BJ (cell line): Measurements from ENCODE around the gene MRPL9. TPM values are rescaled to one million over a fixed set of nuclear protein-coding genes. Genes with fewer than 3 reads are reported as not detected.

Experiments used
- CTCF ChIA-PET: fragments of 350-600 bp; formaldehyde crosslinking; extraction: SDS; loops from one replicate; lab custom pipeline; 2021; ENCODE audit warnings: antibody characterized with exemption, inconsistent platforms; lab: Yijun Ruan, JAX
- POLR2A ChIA-PET: fragments of 300-600 bp; sonication (Branson Sonifier 250); formaldehyde crosslinking; extraction: SDS; loops from one replicate; lab custom pipeline; 2021; ENCODE audit warnings: antibody characterized with exemption; lab: Charles Lee
- DNase-seq: peaks from one replicate; pipeline ENCODE4 v3.0.0-alpha.2; 2011; ENCODE audit warnings: low read depth
- H3K27me3 ChIP-seq: 2 replicates; pipeline ENCODE4 v1.6.0; 2011; ENCODE audit warnings: low read length; ENCODE audit not compliant: control insufficient read depth, insufficient read depth
- H3K36me3 ChIP-seq: 2 replicates; pipeline ENCODE4 v1.5.1; 2011; ENCODE audit warnings: low read length; ENCODE audit not compliant: control insufficient read depth, insufficient read depth
- H3K4me3 ChIP-seq: 2 replicates; pipeline ENCODE4 v1.5.1; 2011; ENCODE audit warnings: low read depth, mild to moderate bottlenecking, control low read depth, low read length
- polyA plus RNA-seq: library from polyadenylated mRNA; depleted of rRNA; stranded (reverse); fragments of >200 nt; gene quantifications from 2 replicates; pipeline ENCODE4 v1.2.3, GENCODE V29; 2011
- TF ChIP-seq, protein P1 (sequence below): IDR thresholded peaks from 2 replicates; pipeline ENCODE4 v1.5.1; 2011; ENCODE audit warnings: low read depth, mild to moderate bottlenecking, control low read depth, inconsistent platforms, low read length, moderate library complexity; ENCODE audit not compliant: insufficient read depth

MRPL9 gene
- polyA plus RNA-seq, 1 experiment = 89.6 TPM

DNA sequence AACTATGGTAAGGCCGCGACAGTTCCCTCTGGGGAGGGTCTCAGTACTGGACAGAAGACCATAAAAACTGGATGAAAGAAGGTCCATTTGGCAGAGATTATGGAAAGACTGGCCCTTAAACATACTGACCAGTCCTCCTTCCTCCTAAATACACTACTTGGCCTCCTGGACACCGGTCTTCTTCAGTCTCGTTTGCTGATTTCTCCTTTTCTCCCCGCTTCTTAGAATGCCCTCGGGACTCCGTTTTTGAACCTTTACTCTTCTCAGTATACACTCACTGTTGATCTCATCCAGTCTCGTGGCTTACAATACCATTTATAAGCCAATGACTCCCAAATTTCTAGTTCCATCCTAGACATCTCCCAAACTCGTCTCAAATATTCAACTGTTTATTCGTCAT, 694 bp upstream of the MRPL9 start:
- Histone ChIP-seq H3K4me3 (peak overlapping the region; percentile 89), H3K36me3 (peaks cover 7% of the 10 kb centered on the region), H3K27me3 (no peaks in the 10 kb centered on the region)
- no peak for DNase-seq
- TF ChIP-seq, protein P1, sequence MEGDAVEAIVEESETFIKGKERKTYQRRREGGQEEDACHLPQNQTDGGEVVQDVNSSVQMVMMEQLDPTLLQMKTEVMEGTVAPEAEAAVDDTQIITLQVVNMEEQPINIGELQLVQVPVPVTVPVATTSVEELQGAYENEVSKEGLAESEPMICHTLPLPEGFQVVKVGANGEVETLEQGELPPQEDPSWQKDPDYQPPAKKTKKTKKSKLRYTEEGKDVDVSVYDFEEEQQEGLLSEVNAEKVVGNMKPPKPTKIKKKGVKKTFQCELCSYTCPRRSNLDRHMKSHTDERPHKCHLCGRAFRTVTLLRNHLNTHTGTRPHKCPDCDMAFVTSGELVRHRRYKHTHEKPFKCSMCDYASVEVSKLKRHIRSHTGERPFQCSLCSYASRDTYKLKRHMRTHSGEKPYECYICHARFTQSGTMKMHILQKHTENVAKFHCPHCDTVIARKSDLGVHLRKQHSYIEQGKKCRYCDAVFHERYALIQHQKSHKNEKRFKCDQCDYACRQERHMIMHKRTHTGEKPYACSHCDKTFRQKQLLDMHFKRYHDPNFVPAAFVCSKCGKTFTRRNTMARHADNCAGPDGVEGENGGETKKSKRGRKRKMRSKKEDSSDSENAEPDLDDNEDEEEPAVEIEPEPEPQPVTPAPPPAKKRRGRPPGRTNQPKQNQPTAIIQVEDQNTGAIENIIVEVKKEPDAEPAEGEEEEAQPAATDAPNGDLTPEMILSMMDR = no peak
- ChIA-PET CTCF (interaction anchor here (1.7 kb wide), 1 partner anchor 29 kb away, joined by 6 read pairs; no protein-coding TSS in a partner anchor), POLR2A (no interaction called here)

DNA sequence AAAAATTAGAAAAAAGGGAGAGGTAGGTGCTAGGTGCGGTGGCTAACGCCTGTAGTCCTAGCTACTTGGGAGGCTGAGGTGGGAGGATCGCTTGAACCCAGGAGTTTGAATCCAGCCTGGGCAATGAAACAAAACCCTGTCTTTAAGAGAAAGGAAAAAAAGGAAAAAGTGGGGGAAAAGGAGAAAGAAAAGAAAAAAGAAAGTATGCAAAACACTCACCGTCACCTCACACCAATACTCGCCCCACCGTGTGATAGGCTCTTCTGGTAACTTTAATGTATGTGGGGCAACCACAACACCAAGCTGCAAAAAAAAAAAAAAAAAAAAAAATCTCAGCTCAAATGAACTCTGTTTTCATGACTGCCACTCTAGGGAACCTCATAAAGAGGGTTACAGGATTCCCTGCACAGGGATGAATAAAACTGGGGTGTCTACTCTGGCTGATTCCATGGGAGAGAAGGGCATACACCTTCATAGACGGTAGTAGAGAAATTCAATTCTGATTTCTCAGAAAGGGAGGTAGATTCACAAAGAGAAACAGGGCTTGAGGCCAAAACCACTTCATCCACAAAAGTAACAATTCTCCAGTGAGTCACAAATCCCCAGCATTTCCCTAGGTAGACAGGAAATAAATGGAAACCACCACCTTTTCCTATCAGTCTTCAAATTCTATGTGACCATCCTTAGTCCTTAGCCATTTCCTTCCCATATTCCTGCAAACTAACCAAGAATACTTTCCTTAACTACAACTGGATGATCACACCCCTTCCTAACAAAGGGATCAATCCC, 2.5 kb downstream of the MRPL9 start:
- TF ChIP-seq, protein P1 = no peak
- ChIA-PET POLR2A (no interaction called here), CTCF (interaction anchor here (1.0 kb wide), 1 partner anchor 226 kb away, joined by 3 read pairs; no protein-coding TSS in a partner anchor)
- Histone ChIP-seq H3K4me3 (no peak overlapping the region), H3K27me3 (no peaks in the 10 kb centered on the region), H3K36me3 (peaks cover 7% of the 10 kb centered on the region)
- DNase-seq = no peak

DNA sequence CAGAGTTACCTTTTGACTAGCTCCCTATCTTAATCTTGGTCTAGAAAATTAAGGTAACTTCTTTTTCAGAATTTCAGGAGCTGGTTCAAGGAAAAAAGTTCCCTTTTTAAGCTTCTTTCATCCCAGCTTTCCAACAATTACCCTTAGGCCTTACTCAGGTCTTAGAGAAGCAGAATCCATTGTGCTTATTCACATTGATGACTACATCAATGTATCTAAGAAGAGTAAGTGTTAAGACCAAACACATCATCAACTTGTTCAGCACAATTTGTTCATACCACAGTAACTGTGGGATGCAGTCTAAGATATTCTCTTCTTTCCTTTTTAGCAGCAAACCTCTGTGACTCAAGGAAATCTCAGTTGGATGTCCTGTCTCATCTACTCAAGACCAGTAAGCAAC, 4.1 kb downstream of the MRPL9 start:
- H3K36me3 ChIP-seq = peaks cover 7% of the 10 kb centered on the region
- DNase-seq = no peak
- no peaks in the 10 kb centered on the region for H3K27me3 ChIP-seq
- POLR2A ChIA-PET = interaction anchor here (0.6 kb wide), 1 partner anchor 343 kb away, joined by 19 read pairs; no protein-coding TSS in a partner anchor
- CTCF ChIA-PET = no interaction called here
- no peak overlapping the region for H3K4me3 ChIP-seq
- TF ChIP-seq, protein P1 = no peak

DNA sequence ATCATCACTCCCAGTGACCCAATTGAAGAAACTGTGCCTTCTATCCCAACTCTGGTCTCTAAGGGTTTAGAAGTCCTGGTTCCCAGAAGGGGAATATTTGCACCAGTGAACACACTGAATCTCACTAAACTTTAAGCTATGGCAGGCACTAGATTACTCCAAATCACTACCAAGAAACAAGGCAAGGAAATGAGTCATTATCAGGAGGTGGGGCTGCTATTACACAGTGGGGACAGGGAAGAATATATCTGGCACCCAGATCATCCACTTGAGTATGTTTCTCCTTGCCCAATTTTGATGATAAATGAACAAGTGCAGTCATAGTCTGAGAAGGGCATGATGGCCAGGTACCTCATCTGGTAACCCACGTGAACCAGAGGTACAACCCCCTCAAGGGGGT, 7.0 kb downstream of the MRPL9 start:
- TF ChIP-seq, protein P1 = no peak
- POLR2A ChIA-PET = no interaction called here
- CTCF ChIA-PET = interaction anchor here (0.6 kb wide), 1 partner anchor 18 kb away, joined by 3 read pairs; no protein-coding TSS in a partner anchor
- Histone ChIP-seq H3K36me3 (peaks cover 1% of the 10 kb centered on the region; the same call in 1 of the 2 replicates), H3K27me3 (no peaks in the 10 kb centered on the region), H3K4me3 (no peak overlapping the region)
- no peak for DNase-seq

DNA sequence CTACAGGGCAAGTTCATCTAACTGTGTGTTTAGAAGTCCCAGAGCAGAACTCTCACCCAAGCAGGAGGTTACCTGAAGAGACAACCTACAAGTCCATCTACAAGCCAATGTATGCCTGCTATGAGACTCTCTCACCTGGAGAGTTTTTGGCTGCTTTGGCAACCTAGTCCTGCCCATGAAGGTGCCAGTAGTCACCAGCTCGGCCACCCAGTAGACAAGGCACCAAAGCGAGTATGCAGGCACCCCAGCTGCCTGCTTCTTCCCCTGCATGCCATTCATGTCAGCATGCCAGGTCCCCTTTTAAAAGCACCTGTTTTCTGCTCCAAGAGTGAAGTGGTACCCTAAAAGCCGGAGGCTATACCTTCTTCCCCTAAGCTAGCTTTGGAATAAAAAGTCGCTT, 21.8 kb downstream of the MRPL9 start:
- ChIA-PET CTCF (interaction anchor here (1.1 kb wide), 1 partner anchor 192 kb away, joined by 3 read pairs; no protein-coding TSS in a partner anchor), POLR2A (interaction anchor here (0.7 kb wide), 1 partner anchor 198 kb away, joined by 4 read pairs; no protein-coding TSS in a partner anchor)
- no peak for DNase-seq
- Histone ChIP-seq H3K27me3 (peaks cover 5% of the 10 kb centered on the region), H3K4me3 (no peak overlapping the region), H3K36me3 (no peaks in the 10 kb centered on the region)
- TF ChIP-seq, protein P1 = no peak
